GM23338 (cell line): ENCODE results near the gene GET3.
A peak's percentile ranks its signal among the peaks of the same experiment; 100 is the strongest.

Experiments
- CREB1 ChIP-seq: fragments of 250-450 bp; sonication (Bioruptor Pico); IDR thresholded peaks from 2 replicates; pipeline ENCODE4 v1.5.0; 2020; ENCODE audit warnings: low read depth, mild to moderate bottlenecking, moderate library complexity
- CTCF ChIP-seq, 2 experiments: fragments of 200-600 bp in 1 of 2; sonication (generic) in 1 of 2; conservative IDR thresholded peaks; 2 replicates each; pipeline versions ENCODE4 v1.5.1 to v1.6.1; 2016 to 2017; ENCODE audit warnings: antibody characterized with exemption in 2 of 2, low read depth in 2 of 2, mild to moderate bottlenecking in 2 of 2, moderate library complexity in 1 of 2
- EZH2 ChIP-seq: fragments of 200-600 bp; sonication (generic); IDR thresholded peaks from one replicate; pipeline ENCODE4 v1.8.0; 2017; ENCODE audit warnings: antibody characterized with exemption, mild to moderate bottlenecking, low read depth; ENCODE audit not compliant: unreplicated experiment
- EZH2phosphoT487 ChIP-seq: fragments of 200-600 bp; sonication (generic); IDR thresholded peaks from one replicate; pipeline ENCODE4 v1.8.1; 2018; ENCODE audit warnings: antibody characterized with exemption; ENCODE audit not compliant: unreplicated experiment
- JUNB ChIP-seq: IDR thresholded peaks from one replicate; pipeline ENCODE4 v1.6.1; 2016; ENCODE audit warnings: antibody characterized with exemption; ENCODE audit not compliant: unreplicated experiment
- NANOG ChIP-seq: IDR thresholded peaks from 2 replicates; pipeline ENCODE4 v1.6.1; 2016; ENCODE audit warnings: antibody characterized with exemption, borderline replicate concordance
- POLR2AphosphoS5 ChIP-seq: IDR thresholded peaks from 2 replicates; pipeline ENCODE4 v1.6.1; 2016; ENCODE audit warnings: antibody characterized with exemption, low read depth
- ZNF114 ChIP-seq: fragments of 250-450 bp; sonication (Bioruptor Pico); IDR thresholded peaks from 2 replicates; pipeline ENCODE4 v1.5.0; 2020; ENCODE audit warnings: mild to moderate bottlenecking, moderate library complexity
- TF ChIP-seq, protein P1 (sequence below): IDR thresholded peaks from one replicate; pipeline ENCODE4 v1.6.1; 2018; ENCODE audit warnings: antibody characterized with exemption; ENCODE audit not compliant: unreplicated experiment

- TF ChIP-seq CTCF (conservative IDR thresholded peaks at IDR 0.05; ENCODE audit: low read depth in 2 of 2), result peak; percentile 39 to 51; a peak in 2 of 4 replicates
- TF ChIP-seq EZH2, result no peak
- TF ChIP-seq JUNB, result no peak
- TF ChIP-seq, protein P1, sequence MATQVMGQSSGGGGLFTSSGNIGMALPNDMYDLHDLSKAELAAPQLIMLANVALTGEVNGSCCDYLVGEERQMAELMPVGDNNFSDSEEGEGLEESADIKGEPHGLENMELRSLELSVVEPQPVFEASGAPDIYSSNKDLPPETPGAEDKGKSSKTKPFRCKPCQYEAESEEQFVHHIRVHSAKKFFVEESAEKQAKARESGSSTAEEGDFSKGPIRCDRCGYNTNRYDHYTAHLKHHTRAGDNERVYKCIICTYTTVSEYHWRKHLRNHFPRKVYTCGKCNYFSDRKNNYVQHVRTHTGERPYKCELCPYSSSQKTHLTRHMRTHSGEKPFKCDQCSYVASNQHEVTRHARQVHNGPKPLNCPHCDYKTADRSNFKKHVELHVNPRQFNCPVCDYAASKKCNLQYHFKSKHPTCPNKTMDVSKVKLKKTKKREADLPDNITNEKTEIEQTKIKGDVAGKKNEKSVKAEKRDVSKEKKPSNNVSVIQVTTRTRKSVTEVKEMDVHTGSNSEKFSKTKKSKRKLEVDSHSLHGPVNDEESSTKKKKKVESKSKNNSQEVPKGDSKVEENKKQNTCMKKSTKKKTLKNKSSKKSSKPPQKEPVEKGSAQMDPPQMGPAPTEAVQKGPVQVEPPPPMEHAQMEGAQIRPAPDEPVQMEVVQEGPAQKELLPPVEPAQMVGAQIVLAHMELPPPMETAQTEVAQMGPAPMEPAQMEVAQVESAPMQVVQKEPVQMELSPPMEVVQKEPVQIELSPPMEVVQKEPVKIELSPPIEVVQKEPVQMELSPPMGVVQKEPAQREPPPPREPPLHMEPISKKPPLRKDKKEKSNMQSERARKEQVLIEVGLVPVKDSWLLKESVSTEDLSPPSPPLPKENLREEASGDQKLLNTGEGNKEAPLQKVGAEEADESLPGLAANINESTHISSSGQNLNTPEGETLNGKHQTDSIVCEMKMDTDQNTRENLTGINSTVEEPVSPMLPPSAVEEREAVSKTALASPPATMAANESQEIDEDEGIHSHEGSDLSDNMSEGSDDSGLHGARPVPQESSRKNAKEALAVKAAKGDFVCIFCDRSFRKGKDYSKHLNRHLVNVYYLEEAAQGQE, result no peak
- no peak for TF ChIP-seq POLR2AphosphoS5
- no peak for TF ChIP-seq EZH2phosphoT487
- TF ChIP-seq CREB1 (CRISPR knock-in tag), result no peak
- no peak for TF ChIP-seq ZNF114
- TF ChIP-seq NANOG, result no peak
These were observed 3.7 kb upstream of the GET3 start for GRCh38 chr19:12733369-12734214.
